Measurements from ENCODE around the gene C16orf74.

The C16orf74 gene

DNA sequence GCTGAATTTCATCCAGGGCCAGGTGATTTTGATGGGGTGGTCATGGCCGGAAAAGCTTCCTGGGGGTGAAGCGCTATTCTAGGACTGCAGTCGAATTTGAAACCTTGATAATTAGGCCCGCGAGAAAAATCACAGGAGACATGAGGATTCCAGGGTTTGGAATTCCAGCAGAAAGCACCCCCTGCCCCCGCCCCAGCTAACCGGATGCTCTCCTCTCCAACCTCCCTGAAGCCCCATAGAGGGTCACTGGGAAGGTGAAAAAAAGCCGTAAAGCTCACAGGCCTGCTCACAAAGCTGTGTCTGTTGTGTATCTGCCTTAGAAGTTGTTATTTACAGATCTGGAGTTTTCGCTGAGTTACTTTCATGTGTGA is 61.0 kb downstream of the C16orf74 start:
- DNase-seq, result no peak

DNA sequence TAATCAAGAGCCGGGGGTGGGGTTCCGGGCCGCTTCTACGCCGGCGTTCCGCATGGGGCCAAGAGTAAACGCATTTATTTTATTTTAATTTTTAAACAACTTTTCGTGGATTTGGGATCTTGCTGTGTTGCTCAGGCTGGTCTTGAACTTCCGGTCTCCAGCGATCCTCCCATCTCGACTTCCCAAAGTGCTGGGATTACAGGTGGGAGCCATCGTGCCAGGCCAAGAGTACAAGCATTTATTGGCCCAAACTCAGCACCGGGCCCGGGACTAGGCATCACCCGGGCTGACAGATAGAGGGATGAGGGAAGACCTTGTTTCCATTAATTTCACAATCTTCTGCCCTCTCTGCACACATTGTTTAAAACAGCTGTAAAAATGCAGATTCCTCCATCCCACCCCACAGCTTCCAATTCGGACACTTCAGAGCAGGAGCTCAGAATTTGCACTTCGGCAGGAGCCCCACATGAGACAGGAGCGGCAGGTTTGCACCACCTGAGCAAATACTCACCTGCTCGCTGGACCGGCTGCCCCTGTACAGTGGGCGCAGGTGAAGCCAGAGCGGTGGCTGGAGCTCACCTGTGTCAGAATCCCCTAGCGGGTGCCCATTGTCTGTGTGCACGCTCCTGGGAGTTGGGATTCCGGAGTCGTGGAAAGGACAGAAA is 61.5 kb downstream of the C16orf74 start:
- DNase-seq, result no peak

DNA sequence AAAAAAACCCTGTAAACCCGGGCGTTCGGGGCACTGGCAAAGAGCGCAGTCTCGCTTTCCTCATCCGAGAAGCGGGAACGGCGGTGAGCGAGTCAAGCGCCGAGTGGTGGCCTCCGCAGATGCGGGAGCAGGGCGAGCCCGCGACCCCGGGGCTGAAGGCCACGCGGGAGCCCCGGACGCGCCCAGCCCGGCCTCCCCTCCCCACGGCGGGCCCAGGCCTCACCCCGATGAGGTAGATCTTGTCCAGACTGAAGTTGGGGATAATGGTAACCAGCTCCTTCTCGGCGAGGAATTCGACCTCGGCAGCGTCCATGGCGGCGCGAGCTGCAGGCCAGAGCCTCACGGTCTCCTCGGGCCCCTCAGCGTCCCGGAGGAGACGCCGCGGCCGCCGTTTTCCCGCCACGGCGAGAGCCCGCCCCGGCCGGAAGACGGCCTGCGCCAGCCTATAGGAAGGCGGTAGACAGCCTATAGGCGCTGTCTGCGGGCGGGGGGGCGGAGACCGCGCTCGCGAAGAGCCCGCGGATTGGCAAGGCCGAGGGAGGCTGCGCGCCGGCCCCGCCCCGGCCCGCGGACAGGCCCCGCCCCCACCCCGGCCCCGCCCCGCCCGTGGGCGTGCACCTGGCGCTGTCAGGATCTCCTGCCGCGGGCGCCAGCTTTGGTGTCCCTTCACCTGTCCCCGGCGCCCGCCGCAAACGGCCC is 62.2 kb downstream of the C16orf74 start, which contains the start of gene GINS2:
GINS2 (minus strand) TSS at position 369 of the 699 bp plus-strand sequence; CDS start at position 313, 56 bp downstream.
- DNase-seq, result peak; percentile 91

DNA sequence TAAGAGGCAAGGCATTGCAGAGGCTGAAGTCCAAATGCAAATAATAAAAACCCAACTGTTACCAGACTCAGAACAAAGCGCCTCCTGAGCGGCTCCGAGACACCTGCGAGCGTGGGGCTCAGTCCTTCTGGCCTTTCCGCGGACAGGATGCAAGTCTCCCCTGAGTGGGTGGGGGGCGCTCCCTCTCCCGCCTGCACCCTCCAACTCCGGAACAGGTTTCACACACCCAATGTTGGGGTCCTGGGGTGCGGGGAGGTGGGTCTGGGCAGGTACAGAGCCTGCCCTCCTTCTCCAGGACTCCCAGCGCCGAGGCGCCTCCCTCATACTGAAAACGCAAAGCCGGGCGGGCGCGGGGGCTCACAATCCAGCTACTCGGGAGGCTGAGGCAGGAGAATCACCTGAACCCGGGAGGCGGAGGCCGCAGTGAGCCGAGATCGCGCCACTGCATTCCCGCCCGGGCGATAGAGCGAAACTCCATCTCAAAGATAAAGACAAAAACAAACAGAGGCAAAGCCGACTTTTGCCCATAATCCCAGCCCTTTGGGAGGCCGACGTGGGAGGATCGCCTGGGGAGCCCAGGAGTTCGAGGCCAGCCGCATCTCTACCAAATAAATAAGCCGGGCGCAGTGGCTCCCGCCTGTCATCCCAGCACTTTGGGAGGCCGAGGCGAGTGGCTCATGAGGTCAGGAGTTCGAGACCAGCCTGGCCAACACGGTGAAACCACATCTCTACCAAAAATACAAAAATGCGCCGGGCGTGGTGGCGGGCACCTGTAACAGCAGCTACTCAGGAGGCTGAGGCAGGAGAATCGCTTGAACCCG is 63.0 kb downstream of the C16orf74 start:
- no peak for DNase-seq

DNA sequence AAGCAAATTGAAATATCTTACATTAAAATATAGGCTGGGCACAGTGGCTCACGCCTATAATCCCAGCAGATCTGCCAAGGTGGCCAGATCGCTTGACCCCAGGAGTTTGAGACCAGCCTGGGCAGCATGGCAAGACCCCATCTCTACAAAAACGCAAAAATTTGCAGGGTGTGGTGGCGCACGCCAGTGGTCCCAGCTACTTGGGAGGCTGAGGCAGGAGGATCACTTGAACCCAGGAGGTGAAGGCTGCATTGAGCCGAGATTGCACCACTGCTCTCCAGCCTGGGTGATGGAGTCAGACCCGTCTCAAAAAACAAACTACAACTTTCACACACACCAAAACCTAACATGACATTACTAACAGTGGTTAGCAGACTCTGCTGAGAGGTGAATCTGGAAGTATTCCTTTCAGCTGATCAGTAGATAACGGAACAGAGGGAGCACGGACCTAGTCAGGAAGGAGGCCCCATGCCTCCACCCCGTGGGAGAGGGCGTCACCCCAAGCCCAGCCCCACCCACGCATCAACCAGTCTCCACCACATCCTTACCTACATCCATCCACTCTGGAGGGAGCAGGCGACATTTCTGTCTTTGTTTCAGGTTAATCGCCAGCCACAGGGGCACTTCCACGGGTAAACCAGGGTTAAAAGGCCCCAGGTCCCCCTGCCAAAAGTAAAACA is 63.8 kb downstream of the C16orf74 start:
- DNase-seq, result no peak

DNA sequence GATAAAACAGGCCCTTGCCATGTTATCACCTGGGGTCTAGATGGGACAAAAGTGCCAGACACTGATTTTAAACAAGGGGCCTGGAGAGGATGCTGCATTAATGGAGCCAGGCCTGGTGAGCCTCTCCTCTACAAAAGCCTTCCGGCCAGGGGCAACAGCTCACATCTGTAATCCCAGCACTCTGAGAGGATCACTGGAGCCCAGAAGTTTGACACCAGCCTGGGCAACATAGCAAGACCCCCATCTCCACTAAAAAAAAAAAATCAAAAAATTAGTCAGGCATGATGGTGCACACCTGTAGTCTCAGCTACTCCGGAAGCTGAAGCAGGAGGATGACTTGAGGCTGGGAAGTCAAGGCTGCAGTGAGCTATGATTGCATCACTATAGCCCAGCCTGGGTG is 65.6 kb downstream of the C16orf74 start:
- DNase-seq, result no peak

DNA sequence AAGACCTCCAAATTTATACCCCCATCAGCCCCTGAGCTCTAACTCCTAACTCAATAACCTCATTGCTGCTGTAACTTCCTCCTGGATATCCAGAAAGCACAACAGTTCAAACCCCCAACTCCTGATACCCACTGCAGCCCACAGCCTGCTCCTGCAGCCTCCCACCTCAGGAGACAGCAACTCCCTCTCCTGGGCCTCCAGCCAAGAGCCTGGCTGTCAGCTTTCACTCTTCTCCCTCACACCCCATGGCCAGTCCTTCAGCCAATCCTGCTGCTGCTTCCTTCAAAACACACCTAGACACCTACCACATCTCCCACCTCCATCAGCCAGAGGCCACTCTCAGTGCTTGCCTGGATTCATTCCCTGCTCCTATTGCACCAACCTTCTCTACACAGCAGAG is 67.5 kb downstream of the C16orf74 start:
- DNase-seq, result no peak

DNA sequence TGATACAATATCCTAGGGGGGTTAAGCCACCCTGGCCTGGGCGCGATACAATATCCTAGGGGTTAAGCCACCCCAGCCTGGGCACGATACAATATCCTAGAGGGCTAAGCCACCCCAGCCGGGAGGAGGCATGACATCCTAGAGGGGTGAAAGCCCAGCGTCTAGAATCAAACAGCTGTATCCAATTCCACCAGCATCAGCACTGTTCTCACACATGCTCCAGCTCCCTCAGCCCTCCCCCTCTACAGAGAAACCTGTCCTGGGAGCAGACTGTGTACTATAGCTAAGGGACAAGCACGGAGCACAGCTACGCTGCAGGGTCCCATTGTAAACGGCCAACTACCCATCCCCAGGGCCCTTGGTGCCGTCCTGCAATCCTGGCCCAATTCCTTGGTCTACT is 68.4 kb downstream of the C16orf74 start:
- DNase-seq, result no peak

DNA sequence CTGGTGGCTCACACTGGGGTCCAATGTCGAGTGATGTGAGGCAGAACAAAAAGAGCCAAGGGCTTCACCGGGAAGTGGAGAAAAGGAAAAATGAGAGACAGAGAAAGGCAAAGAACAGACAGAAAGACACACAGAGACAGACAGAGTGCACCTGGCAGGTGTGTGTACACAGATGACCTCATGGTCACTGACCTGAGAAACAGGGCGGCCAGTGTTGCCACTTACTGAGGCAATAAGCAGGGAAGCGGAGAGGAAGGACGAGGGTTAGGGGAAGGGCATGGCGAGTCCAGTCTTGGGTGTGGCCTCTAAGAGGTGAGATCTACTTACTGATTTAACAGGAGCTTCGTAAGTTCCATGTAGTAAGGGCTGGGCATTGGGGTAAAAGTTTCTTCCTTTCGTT is 69.6 kb downstream of the C16orf74 start:
- no peak for DNase-seq

DNA sequence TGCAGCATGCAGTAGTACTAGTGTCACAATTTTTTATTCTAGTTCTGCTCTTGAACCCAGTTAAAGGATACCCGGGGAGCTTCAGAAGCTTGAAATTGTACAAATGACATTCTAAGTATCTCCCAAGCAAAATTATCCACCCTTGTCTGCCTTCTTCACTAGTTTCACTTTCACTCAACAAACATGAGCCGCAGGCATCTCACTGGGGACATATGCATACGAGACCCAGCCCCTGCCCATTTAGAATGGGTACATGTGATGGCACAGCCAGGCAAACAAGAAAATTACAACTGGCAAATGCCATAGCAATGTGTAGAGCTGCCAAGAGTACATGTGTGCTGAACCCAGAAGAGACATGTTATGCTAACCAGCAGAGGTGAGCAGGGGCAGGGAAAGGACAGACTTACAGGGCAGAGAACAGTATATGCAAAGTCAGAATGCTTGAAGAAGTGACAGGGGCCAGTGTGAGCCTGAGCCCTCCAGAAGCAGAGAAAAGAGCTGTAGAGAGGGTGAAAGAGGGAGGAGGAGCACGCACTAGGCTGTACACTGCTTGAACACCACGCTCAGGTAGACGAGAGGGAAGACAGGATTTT is 70.4 kb downstream of the C16orf74 start:
- DNase-seq, result no peak

DNA sequence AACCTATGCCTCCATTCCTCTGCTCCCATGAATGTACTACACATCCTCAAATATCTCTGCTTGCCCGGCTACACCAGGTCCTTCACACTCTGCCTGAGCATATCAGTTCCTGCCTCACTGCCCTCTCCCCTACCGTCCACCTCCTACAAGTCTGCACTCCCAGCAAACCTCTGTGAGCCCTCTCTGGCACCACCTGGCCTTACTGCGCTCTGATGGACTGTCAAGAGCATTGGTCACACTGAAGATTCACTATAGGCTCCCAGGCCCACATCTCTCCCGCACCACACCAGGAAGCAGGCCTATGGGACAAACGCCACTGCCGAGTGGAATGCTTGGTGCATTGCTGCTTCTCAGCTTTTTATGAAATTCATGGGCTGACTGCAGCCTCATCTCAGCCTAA is 71.0 kb downstream of the C16orf74 start:
- no peak for DNase-seq

DNA sequence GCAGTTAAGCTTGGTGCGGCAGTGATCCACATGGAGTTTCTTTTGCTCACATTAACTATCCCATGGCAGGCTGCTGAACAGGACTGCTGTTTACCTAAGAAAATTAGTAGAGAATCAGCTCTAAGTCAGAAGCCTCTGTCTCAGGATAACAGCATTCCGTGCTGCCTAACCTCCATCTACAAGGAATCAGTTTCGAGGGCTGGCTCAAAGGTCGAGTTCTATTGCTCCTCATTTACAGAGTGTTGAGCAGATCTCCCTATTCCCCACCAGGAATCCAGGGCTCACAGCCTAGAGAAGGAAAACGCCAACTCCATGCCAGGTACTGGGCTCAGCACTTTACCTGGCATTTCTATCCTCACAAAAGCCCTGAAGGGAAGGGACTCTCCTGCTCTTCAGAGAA is 72.1 kb downstream of the C16orf74 start:
- DNase-seq, result no peak

DNA sequence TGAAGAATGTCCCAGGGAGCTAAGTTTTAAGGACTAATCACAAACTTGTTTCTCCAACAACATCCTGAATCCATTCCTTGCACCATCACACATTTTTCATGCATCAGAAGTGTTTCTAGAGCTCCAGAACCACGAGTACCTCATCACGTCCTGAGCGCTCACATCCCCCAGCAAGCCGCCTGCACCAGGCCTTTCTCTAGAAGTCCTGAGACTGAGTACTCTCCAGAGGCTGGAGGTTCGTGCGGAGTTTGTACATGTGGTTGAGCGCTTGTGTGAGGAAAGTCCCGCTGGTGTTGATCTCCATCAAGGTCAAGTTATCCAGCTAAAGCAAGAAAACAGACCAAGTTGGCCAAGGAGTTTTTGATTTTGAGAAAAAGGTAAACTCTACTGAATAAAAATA is 72.9 kb downstream of the C16orf74 start:
- DNase-seq, result no peak

DNA sequence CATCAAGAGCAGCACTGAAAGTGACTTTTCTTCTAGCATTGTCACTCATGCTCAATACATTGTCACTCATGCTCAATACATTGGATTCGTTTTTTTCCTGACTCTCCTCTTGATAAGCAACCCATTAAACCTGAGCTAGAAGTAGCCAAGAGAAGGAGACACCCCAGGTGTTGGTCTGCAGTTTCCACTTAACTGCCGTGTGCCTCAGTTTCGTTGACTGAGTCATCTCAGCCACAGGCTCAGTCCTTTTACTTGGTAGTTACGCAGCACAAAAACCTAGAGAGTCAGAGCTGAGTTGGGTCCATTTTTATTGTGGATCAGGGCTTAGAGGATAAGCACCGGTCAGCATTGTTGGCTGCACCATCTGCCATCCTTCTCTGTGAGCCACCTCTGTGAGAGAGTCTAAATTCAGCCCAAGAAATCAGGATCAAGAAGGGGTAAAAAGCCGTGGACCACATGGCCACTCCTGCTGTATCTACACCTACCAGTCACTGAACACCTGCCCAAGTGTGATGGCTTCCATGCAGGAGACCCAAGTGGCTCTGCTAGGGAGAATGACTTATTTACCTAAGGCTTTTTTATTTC is 73.4 kb downstream of the C16orf74 start:
- DNase-seq, result no peak

DNA sequence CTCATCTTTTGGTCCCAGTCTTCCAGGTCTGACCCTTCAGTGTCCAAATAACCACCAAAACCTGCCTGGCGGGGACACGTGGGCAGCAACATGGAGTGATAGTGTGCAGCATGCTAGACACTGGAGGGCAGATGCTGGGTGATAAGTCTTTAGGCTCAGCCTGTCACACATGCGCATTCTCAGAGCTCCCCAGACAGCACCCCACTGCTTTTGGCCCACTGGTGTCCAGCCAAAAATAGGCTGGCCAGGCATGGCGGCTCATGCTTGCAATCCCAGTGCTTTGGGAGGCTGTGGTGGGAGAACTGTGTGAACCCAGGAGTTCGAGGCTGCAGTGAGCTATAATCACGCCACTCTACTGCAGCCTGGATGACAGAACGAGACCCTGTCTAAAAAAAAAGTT is 74.4 kb downstream of the C16orf74 start:
- no peak for DNase-seq

DNA sequence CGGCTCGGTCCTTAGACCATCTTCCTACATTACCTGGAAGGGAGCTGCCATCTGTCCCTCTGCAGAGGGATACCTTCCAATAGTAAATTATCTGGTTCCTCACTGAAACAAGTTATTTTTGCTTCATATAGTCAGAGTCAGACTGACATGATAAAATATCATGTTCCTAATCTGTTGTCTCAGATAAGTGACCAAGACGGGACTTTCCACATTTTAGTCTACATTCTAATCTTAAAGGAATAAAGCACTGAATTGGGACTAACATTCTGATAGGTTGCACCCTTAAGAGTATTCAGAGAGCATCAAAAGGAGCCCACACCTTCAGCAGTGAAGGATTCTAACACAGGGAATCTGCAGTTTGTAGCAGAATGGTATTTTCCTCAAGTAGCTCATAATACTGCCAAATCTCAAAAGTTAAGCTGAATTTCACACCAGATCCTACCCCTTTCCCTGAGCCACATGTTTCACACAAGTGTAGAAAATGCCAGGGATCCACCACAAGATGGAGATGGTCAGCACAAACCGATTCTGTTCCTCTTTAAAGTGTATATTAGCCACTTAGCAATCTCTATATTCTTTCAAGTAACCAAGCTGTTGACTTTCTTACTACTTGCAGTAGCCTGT is 75.5 kb downstream of the C16orf74 start:
- no peak for DNase-seq

DNA sequence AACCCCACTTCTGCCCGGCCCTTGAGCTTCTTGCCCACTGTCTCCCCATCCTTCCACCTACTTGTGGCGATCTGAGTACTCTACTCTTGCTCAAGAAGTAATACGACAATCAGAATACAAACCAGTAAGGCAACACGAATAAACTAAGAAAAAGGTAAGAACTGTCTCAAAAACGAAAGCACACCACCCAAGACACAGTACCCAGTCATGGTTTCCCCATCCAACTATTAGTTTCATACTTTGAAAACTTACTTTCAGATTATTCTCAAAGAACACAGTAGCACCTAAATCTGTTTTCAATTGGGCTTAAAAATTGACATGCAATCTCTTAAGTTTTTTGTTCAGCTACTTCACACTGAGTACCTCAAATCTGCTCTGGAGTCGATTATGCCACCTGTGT is 76.1 kb downstream of the C16orf74 start:
- DNase-seq, result no peak

DNA sequence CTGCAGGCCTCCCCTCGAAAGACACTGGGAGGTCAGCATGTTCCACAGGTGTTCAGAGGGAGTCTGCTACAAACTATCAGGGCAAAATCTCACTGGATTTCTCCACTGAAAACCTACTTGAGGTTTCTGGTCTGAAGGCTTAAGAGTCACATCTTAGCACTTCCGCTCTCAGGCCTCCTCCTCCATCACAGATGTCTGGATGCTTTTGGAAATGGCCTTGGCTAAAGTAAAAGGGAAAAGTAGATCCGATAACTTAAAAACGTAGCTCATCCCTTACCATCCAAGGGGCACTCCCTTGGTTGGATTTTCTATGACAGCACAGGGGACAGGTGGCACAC is 76.5 kb downstream of the C16orf74 start:
- DNase-seq, result no peak

DNA sequence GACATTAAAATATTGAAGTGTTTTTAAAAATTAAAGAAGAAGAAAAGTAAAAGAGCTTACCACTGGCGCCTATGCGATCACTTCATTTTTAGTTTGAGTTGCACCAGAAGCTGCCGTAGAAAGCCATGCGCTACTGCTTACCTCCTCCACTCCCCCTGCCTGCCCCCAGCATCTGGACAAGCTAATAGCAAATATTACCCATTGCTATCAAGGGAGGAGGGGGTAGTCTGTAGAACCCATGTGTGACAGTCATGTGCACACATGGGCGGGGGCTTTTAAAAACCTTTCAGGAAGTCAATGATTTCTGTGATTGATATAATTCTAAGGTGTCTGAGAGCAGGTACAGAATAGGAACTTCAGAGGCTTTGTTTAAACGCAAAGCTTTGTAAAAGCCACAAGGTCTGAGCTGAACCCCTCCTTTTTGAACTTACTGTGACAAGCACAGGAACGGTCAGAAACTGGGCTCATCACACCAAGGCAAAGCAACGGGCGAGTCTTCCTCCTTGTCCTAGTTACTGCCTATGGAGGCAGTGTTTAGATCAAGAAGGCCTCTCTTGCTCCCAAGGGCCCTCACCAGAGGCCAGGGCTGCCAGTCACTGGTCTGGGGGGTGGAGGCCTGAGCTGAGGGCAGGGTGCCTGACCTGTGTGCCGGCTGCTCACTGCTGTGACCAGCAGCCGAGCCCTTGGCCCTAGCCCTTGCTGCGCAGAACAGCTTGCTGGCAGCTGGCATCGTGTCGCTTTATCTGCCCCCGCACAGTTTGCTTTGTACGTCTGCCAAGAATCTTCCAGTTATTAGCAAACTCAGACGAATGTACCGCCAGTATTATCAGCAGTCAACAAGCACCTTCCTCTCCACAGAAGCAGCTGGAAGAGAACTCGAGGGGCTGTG is 77.1 kb downstream of the C16orf74 start:
- no peak for DNase-seq

DNA sequence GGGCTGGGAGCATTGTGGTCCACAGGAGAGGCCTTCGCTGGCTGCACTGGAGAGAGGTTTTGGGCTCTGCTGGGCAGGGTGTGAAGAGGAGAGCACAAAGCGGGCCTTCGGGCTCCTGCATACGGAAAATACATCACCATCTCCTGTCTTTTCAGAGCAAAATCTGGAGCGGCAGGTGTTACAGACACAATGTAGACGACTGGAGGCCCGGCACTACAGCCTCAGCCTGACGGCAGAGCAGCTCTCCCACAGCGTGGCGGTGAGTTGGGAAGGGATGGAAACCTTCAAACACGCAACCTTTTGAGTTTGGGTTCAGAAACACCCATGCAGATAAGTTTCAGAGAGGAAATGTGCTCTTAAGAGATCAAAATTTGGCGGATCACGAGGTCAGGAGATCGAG is 80.1 kb downstream of the C16orf74 start:
- no peak for DNase-seq
